NB4 (cell line): ENCODE results near the gene RSPO1.

Experiments used
- CTCF ChIP-seq: IDR thresholded peaks from one replicate; pipeline ENCODE4 v1.5.1; 2012; ENCODE audit warnings: low read depth, low read length
- MYC ChIP-seq: IDR thresholded peaks from 2 replicates; pipeline ENCODE4 v1.6.1; 2011; ENCODE audit warnings: low read depth, low read length
- POLR2A ChIP-seq: IDR thresholded peaks from 2 replicates; pipeline ENCODE4 v1.6.1; 2011; ENCODE audit warnings: mild to moderate bottlenecking; ENCODE audit not compliant: insufficient read length; ENCODE audit errors: extremely low read depth
- TF ChIP-seq, protein P1 (sequence below): IDR thresholded peaks from 2 replicates; pipeline ENCODE4 v1.6.1; 2011; ENCODE audit warnings: low read depth, low read length

GRCh38 chr1:37612186-37612585 is 22.5 kb downstream of the RSPO1 start:
- no peak for TF ChIP-seq CTCF
- TF ChIP-seq, protein P1, sequence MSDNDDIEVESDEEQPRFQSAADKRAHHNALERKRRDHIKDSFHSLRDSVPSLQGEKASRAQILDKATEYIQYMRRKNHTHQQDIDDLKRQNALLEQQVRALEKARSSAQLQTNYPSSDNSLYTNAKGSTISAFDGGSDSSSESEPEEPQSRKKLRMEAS: no peak
- no peak for TF ChIP-seq POLR2A
- no peak for TF ChIP-seq MYC
